MM.1S (cell line): ENCODE results near the gene AK9.

Experiments used
- EZH2 ChIP-seq: fragments of 300-600 bp; sonication (generic); optimal IDR thresholded peaks from 2 replicates; pipeline ENCODE3; 2017; ENCODE audit warnings: low read depth, mild to moderate bottlenecking, antibody characterized with exemption, low read length, mixed read lengths
- TF ChIP-seq, protein P1 (sequence below): fragments of 300-600 bp; sonication (generic); IDR thresholded peaks from 2 replicates; pipeline ENCODE4 v1.5.1; 2016; ENCODE audit warnings: antibody characterized with exemption, low read length, mixed read lengths

- TF ChIP-seq, protein P1, sequence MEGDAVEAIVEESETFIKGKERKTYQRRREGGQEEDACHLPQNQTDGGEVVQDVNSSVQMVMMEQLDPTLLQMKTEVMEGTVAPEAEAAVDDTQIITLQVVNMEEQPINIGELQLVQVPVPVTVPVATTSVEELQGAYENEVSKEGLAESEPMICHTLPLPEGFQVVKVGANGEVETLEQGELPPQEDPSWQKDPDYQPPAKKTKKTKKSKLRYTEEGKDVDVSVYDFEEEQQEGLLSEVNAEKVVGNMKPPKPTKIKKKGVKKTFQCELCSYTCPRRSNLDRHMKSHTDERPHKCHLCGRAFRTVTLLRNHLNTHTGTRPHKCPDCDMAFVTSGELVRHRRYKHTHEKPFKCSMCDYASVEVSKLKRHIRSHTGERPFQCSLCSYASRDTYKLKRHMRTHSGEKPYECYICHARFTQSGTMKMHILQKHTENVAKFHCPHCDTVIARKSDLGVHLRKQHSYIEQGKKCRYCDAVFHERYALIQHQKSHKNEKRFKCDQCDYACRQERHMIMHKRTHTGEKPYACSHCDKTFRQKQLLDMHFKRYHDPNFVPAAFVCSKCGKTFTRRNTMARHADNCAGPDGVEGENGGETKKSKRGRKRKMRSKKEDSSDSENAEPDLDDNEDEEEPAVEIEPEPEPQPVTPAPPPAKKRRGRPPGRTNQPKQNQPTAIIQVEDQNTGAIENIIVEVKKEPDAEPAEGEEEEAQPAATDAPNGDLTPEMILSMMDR = no peak
- TF ChIP-seq EZH2 = no peak
Observed at GRCh38 chr6:109478841-109479624, 212.0 kb downstream of the AK9 start.
